AG10803 (cell line): Measurements from ENCODE around the gene CAVIN1.
"Not testable (repeated sequence)": the region's sequence is repeated elsewhere in the genome, so short reads cannot be mapped to it uniquely, and the experiment has no call there.

Experiments
- DNase-seq: peaks from one replicate; pipeline ENCODE4 v3.0.0; 2010; ENCODE audit warnings: low read depth
- H3K4me3 ChIP-seq: 2 replicates; pipeline ENCODE4 v1.5.1; 2011; ENCODE audit warnings: mild to moderate bottlenecking, low read length, control low read depth
- TF ChIP-seq, protein P1 (sequence below): conservative IDR thresholded peaks from 2 replicates; pipeline ENCODE4 v1.5.1; 2011; ENCODE audit warnings: mild to moderate bottlenecking, low read length, control low read depth, inconsistent platforms

Gene CAVIN1

DNA sequence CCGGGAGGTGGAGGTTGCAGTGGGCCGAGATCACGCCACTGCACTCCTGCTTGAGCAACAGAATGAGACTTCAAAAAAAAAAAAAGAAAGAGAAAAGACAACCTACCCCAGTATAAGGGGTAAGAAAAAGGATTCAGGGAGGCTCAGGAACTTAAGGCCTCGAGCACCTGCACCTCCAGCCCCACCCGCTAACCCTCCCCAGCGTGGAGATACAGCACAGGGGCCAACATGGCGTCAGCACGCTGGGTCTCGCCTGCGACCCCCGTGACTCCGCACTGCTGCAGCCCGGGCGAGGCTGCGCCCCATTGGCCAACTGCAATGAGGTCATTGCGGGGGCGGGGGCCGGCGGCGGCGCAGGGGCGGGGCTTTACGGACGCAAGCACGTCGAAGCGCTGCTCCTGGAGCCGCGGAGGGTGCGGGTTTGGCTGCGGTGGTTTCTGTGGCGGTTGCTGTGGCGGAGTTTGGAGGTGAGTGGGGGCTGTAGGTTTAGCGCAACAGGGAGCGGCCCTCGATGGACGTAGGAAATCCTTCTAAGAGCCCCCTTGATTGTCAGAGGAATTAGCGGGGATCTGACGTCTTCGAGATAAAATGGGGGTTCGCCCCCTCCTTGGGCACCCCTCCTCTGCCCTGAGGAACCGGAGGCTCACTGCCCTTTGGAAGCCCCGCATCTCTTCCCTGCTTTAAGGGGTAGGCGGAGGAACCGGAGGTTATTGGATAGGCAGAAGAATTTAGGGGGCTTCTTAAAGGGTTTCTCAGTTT, 35.6 kb upstream of the CAVIN1 start, which contains the start of gene ATP6V0A1:
TSS of gene ATP6V0A1 (plus strand) at position 382 of the 759 bp plus-strand sequence. CDS start 2,017 bp downstream, outside the sequence.
- TF ChIP-seq, protein P1, sequence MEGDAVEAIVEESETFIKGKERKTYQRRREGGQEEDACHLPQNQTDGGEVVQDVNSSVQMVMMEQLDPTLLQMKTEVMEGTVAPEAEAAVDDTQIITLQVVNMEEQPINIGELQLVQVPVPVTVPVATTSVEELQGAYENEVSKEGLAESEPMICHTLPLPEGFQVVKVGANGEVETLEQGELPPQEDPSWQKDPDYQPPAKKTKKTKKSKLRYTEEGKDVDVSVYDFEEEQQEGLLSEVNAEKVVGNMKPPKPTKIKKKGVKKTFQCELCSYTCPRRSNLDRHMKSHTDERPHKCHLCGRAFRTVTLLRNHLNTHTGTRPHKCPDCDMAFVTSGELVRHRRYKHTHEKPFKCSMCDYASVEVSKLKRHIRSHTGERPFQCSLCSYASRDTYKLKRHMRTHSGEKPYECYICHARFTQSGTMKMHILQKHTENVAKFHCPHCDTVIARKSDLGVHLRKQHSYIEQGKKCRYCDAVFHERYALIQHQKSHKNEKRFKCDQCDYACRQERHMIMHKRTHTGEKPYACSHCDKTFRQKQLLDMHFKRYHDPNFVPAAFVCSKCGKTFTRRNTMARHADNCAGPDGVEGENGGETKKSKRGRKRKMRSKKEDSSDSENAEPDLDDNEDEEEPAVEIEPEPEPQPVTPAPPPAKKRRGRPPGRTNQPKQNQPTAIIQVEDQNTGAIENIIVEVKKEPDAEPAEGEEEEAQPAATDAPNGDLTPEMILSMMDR = no peak
- peak within 1 kb of the TSS; percentile 88 for H3K4me3 ChIP-seq
- DNase-seq = peak; percentile 75

DNA sequence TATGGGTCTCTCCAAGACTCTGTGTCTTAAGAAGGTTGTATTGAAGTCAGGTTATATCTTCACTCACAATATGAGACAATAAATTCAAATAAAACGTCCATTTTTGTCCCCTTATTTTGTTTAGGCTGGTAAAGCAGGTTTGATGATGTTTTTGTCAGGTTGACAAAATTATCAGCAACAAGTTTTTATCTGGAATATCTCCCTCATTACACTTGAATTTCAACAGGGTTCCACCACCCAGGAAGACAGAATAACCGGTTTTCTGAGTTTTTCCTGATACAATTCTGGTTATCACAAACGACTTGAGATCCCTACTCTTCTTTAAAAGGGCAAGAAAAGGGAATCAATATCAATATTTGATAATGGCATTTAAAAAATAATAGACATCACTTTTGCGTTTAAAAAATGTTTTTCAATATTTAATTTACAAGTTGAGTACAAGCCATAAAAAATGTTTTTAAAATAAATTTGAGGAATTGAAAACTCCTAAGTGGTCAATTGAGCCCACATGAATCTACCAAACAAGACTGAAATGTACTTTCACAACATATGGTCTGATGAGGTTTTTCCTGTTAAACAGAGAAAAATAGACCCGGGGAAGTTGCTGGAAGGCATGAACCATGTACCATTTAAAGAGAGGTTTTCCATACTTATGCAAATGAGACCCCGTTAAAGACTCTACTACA, 34.2 kb upstream of the CAVIN1 start:
- no peak overlapping the region for H3K4me3 ChIP-seq
- no peak for DNase-seq
- TF ChIP-seq, protein P1 = no peak

DNA sequence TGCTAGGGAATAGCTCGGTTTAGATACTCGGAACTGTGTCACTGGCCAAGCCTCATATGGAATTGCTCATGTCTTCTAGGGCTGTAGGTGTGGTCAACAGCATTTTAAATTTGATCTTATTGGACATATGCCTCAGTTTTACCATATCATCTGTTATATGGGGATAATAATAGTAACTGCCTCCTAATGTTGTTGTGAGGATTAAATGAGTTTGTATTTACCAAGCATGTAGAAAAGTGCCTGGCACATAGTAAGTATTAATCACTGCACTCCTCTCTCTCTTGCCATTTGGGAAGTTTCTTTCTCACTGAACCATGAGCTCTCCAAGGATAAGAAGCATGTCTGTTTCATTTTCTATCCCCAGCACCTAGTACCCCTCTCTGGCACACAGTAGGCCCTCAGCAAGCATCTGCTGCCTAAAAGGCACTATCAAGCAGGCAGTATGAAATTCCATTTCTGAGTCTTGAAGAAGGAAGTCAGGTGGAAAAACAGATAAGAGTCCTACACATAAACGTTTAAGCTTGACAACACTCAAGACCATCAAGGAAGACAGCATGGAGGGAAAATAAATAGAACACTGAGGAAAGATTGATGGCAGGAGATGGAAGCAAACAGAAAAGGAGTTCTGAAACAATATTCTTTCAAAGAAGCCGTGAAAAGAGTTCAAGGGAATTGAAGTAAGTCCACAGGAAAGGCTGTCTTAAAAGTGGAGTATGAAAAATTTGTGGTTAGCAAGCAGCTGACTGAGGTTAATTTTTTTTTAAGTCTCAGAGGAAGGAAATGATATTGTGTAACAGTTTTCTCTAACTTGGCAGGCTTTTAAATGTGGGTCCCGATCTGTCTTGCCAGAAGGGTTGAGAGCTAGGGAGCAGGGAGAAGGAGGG, 33.4 kb upstream of the CAVIN1 start:
- H3K4me3 ChIP-seq = no peak overlapping the region; the same call in 1 of the 2 replicates
- TF ChIP-seq, protein P1 = no peak
- peak; percentile 85 for DNase-seq

DNA sequence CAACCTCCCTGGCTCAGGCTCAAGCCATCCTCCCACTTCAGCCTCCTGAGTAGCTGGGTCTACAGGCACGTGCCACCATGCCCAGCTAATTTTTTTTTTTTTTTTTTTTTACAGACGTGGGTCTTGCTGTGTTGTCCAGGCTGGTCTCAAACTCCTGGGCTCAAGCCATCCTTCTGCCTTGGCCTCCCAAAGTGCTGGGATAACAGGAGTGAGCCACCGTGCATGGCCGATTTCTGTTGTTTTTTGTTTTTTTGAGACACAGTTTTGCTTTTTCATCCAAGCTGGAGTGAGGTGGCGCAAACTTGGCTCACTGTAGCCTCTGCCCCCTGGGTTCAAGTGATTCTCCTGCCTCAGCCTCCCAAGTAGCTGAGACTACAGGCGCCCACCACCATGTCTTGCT, 31.9 kb upstream of the CAVIN1 start:
- not testable (repeated sequence) for H3K4me3 ChIP-seq, DNase-seq

DNA sequence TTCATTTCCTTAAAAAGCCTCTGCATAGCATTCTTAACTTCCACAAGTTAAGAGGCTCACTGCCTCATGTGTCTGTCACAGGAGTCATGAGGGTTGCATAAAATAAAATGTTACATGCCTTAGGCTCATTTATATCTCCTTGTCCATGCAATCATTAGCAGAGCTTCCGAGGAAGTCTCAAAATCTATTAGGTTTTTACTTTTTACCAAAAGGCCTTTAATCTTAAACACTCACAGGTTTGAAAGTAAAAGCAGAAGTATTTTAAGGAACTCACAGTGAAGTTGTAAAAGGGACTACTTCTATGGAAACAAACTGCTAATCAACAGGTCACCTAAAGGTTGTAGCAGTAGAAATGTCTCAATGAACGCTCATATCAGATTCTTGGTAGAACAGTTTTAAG, 30.4 kb upstream of the CAVIN1 start:
- DNase-seq = no peak
- TF ChIP-seq, protein P1 = no peak
- no peak overlapping the region for H3K4me3 ChIP-seq

DNA sequence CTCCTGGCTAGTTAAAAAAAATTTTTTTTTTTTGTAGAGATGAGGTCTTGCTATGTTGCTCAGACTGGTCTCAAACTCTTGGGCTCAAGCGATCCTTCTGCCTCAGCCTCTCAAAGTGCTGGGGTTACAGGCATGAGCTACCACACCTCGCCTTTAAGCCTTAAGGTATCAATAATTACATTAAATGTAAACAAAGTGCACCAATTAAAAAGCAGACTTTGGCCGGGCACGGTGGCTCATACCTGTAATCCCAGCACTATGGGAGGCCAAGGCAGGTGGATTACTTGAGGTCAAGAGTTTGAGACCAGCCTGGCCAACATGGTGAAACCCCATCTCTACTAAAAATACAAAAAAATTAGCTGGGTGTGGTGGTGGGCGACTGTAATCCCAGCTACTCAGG, 28.2 kb upstream of the CAVIN1 start:
- not testable (repeated sequence) for DNase-seq, H3K4me3 ChIP-seq

DNA sequence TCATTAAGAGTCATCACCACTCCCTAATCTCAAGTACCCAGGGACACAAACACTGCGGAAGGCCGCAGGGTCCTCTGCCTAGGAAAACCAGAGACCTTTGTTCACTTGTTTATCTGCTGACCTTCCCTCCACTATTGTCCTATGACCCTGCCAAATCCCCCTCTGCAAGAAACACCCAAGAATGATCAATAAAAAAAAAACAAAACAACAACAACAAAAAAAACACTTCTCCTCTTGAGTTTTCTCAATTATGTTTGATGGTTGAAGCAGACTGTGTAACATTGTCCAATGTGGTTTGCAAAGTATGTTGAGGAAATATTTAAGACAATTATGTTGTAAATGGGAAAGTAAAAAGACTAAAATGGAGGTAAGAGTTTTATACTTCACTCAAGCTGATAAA, 26.8 kb upstream of the CAVIN1 start:
- not testable (repeated sequence) for H3K4me3 ChIP-seq, DNase-seq

DNA sequence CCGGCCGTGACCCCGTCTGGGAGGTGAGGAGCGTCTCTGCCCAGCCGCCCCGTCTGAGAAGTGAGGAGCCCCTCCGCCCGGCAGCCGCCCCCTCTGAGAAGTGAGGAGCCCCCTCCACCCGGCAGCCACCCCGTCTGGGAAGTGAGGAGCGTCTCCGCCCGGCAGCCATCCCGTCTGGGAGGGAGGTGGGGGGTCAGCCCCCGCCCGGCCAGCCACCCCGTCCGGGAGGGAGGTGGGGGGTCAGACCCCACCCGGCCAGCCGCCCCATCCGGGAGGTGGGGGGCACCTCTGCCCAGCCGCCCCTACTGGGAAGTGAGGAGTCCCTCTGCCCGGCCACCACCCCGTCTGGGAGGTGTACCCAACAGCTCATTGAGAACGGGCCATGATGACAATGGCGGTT, 26.1 kb upstream of the CAVIN1 start:
- H3K4me3 ChIP-seq, DNase-seq: not testable (repeated sequence)

DNA sequence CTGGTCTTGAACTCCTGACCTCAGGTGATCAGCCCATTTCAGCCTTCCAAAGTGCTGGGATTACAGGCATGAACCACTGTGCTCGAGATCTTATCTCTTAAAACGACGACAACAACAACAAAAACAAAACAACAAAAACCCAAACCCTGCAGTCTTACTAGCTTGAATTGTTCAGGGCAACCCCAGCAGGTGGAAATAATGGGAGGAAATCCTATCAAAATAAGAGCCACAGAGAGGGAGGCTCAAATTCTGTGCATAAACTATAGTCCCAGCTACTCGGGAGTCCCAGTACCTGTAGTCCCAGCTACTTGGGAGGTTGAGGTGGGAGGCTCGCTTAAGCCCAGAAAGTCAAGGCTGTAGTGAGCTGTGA, 19.1 kb upstream of the CAVIN1 start:
- no peak overlapping the region for H3K4me3 ChIP-seq
- TF ChIP-seq, protein P1 = no peak
- no peak for DNase-seq
